ENCODE measurements around the gene TCF4.

TCF4 gene

DNA sequence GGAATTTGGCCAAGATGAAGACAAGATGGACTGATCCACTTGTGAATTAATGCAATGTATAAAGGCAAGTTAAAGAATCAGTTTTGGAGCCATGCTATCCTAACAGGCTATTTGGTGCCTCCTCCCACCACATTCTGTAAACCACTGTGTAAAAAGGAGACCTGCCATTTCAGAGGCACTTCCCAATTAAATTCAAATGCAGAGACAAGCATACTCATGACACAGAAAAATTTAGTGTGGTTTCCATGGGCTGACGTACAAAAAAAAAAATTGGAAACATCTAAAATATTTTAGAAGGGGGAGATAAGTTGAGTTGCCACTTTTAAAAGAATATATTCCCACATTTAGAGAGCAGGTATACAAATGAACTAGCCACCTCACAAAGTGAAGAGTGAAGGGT, 112.1 kb downstream of the TCF4 start (continued):
- TF ChIP-seq KLF9 (tag by site-specific recombination; IDR thresholded peaks at IDR 0.05; ENCODE audit: low read depth) (no peak), ZNF133 (tag by site-specific recombination; IDR thresholded peaks at IDR 0.05) (no peak), ZEB2 (tag by site-specific recombination; IDR thresholded peaks at IDR 0.05) (no peak), ZNF146 (tag by site-specific recombination; IDR thresholded peaks at IDR 0.05) (no peak), ZNF350 (tag by site-specific recombination; IDR thresholded peaks at IDR 0.05) (no peak), ZNF341 (tag by site-specific recombination; IDR thresholded peaks at IDR 0.05; ENCODE audit: low read depth) (no peak), MYNN (tag by site-specific recombination; IDR thresholded peaks at IDR 0.05; ENCODE audit: borderline replicate concordance) (no peak)
- TF ChIP-seq, protein P1, sequence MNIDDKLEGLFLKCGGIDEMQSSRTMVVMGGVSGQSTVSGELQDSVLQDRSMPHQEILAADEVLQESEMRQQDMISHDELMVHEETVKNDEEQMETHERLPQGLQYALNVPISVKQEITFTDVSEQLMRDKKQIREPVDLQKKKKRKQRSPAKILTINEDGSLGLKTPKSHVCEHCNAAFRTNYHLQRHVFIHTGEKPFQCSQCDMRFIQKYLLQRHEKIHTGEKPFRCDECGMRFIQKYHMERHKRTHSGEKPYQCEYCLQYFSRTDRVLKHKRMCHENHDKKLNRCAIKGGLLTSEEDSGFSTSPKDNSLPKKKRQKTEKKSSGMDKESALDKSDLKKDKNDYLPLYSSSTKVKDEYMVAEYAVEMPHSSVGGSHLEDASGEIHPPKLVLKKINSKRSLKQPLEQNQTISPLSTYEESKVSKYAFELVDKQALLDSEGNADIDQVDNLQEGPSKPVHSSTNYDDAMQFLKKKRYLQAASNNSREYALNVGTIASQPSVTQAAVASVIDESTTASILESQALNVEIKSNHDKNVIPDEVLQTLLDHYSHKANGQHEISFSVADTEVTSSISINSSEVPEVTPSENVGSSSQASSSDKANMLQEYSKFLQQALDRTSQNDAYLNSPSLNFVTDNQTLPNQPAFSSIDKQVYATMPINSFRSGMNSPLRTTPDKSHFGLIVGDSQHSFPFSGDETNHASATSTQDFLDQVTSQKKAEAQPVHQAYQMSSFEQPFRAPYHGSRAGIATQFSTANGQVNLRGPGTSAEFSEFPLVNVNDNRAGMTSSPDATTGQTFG (tag by site-specific recombination; IDR thresholded peaks at IDR 0.05; ENCODE audit: borderline replicate concordance) = no peak

DNA sequence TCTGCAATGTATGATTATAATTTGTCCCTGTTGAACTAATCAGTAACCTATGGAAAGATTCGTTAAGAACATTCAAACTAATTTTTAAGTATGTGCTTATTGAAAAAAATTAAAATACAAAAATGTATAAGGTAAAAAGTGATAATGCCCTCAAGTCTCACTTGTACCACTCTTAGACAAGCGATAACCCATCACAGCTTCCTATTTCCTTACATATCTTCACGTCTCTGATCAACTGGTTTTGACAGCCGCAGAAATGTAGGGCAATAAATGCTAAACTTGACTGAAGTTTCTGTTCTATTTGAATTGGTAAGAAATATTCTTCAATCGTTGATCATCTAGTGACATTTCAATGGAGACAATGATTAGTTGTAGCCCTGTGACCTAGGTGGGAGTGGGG, 112.5 kb downstream of the TCF4 start:
- TF ChIP-seq ZNF157 (tag by site-specific recombination; IDR thresholded peaks at IDR 0.05) (no peak), ZBTB1 (tag by site-specific recombination; IDR thresholded peaks at IDR 0.05) (no peak), SCRT2 (tag by site-specific recombination; IDR thresholded peaks at IDR 0.05) (no peak), ZNF768 (tag by site-specific recombination; IDR thresholded peaks at IDR 0.05) (no peak), HOXA7 (CRISPR knock-in tag; IDR thresholded peaks at IDR 0.05; ENCODE audit: borderline replicate concordance) (no peak), ZNF837 (tag by site-specific recombination; IDR thresholded peaks at IDR 0.05) (no peak), ZNF624 (tag by site-specific recombination; IDR thresholded peaks at IDR 0.05) (no peak), ZNF843 (tag by site-specific recombination; IDR thresholded peaks at IDR 0.05) (no peak)
- TF ChIP-seq, protein P2, sequence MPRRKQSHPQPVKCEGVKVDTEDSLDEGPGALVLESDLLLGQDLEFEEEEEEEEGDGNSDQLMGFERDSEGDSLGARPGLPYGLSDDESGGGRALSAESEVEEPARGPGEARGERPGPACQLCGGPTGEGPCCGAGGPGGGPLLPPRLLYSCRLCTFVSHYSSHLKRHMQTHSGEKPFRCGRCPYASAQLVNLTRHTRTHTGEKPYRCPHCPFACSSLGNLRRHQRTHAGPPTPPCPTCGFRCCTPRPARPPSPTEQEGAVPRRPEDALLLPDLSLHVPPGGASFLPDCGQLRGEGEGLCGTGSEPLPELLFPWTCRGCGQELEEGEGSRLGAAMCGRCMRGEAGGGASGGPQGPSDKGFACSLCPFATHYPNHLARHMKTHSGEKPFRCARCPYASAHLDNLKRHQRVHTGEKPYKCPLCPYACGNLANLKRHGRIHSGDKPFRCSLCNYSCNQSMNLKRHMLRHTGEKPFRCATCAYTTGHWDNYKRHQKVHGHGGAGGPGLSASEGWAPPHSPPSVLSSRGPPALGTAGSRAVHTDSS (tag by site-specific recombination; IDR thresholded peaks at IDR 0.05) = no peak
- TF ChIP-seq, protein P3, sequence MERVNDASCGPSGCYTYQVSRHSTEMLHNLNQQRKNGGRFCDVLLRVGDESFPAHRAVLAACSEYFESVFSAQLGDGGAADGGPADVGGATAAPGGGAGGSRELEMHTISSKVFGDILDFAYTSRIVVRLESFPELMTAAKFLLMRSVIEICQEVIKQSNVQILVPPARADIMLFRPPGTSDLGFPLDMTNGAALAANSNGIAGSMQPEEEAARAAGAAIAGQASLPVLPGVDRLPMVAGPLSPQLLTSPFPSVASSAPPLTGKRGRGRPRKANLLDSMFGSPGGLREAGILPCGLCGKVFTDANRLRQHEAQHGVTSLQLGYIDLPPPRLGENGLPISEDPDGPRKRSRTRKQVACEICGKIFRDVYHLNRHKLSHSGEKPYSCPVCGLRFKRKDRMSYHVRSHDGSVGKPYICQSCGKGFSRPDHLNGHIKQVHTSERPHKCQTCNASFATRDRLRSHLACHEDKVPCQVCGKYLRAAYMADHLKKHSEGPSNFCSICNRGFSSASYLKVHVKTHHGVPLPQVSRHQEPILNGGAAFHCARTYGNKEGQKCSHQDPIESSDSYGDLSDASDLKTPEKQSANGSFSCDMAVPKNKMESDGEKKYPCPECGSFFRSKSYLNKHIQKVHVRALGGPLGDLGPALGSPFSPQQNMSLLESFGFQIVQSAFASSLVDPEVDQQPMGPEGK (tag by site-specific recombination; IDR thresholded peaks at IDR 0.05) = no peak
- TF ChIP-seq, protein P4, sequence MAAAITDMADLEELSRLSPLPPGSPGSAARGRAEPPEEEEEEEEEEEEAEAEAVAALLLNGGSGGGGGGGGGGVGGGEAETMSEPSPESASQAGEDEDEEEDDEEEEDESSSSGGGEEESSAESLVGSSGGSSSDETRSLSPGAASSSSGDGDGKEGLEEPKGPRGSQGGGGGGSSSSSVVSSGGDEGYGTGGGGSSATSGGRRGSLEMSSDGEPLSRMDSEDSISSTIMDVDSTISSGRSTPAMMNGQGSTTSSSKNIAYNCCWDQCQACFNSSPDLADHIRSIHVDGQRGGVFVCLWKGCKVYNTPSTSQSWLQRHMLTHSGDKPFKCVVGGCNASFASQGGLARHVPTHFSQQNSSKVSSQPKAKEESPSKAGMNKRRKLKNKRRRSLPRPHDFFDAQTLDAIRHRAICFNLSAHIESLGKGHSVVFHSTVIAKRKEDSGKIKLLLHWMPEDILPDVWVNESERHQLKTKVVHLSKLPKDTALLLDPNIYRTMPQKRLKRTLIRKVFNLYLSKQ (tag by site-specific recombination; IDR thresholded peaks at IDR 0.05; ENCODE audit: borderline replicate concordance) = no peak
- Histone ChIP-seq H3K36me3 (ENCODE audit: control insufficient read depth in 2 of 2, insufficient read depth in 1 of 2, low read length in 2 of 2) (no peaks in the 10 kb centered on the region), H3K4me3 (ENCODE audit: low read depth, low read length) (no peak overlapping the region), H3K9me3 (ENCODE audit: control insufficient read depth, insufficient read depth, low read depth, low read length) (no peaks in the 10 kb centered on the region), H3K4me1 (ENCODE audit: control insufficient read depth, insufficient read depth, low read length) (peaks cover 20% of the 10 kb centered on the region), H3K27ac (ENCODE audit: extremely low read depth, low read depth, low read length) (no peak overlapping the region)
- ChIA-PET CTCF (no interaction called here), POLR2A (no interaction called here)
